ENCODE measurements around the gene RAB11B.

Gene RAB11B

DNA sequence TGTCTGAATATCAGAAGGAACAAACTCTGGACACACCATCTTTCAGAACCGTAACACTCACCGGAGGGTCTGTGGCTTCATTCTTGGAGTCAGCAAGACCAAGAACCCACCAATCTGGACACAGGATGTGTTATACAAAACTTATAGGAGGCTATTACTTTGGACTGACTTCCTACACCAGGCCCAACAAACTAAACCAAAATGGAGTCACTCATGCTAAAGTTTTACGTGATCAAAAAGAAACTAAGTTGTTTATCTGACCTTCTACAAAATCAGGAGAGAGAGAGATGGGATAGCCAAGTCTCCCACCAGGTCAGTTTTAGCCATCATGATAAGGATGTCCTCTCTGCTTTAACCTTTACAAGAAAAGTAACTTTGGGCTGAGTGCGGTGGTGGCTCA lies 3.2 kb upstream of the RAB11B start:
- Histone ChIP-seq H3K4me1 (ENCODE audit: insufficient read depth, low read length) (peaks cover 27% of the 10 kb centered on the region), H3K9me3 (ENCODE audit: insufficient read depth, low read length, severe bottlenecking) (no peaks in the 10 kb centered on the region), H3K27ac (ENCODE audit: low read length) (no peak overlapping the region), H3K79me2 (ENCODE audit: insufficient read depth, low read length) (peaks cover 23% of the 10 kb centered on the region), H3K27me3 (ENCODE audit: insufficient read depth, low read length, poor library complexity) (no peaks in the 10 kb centered on the region), H3K4me3 (ENCODE audit: low read depth in 1 of 2, low read length in 2 of 2) (no peak overlapping the region), H3K4me2 (ENCODE audit: insufficient read depth, low read length) (no peak overlapping the region), H3K36me3 (ENCODE audit: insufficient read depth, low read length) (peaks cover 9% of the 10 kb centered on the region), H2AFZ (ENCODE audit: low read depth, low read length) (no peak overlapping the region), H4K20me1 (ENCODE audit: insufficient read depth, low read length) (peaks cover 12% of the 10 kb centered on the region), H3K9ac (ENCODE audit: low read depth, low read length) (no peak overlapping the region)
- TF ChIP-seq, protein P1, sequence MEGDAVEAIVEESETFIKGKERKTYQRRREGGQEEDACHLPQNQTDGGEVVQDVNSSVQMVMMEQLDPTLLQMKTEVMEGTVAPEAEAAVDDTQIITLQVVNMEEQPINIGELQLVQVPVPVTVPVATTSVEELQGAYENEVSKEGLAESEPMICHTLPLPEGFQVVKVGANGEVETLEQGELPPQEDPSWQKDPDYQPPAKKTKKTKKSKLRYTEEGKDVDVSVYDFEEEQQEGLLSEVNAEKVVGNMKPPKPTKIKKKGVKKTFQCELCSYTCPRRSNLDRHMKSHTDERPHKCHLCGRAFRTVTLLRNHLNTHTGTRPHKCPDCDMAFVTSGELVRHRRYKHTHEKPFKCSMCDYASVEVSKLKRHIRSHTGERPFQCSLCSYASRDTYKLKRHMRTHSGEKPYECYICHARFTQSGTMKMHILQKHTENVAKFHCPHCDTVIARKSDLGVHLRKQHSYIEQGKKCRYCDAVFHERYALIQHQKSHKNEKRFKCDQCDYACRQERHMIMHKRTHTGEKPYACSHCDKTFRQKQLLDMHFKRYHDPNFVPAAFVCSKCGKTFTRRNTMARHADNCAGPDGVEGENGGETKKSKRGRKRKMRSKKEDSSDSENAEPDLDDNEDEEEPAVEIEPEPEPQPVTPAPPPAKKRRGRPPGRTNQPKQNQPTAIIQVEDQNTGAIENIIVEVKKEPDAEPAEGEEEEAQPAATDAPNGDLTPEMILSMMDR (IDR thresholded peaks at IDR 0.05; ENCODE audit: borderline replicate concordance, extremely low read depth, low read length, poor library complexity, severe bottlenecking) = no peak
- TF ChIP-seq EZH2 (IDR thresholded peaks at IDR 0.05; ENCODE audit: borderline replicate concordance, low read depth, low read length, severe bottlenecking) = no peak
- no peak for DNase-seq
- no peak for ATAC-seq (ENCODE audit: insufficient read depth, low read depth)

DNA sequence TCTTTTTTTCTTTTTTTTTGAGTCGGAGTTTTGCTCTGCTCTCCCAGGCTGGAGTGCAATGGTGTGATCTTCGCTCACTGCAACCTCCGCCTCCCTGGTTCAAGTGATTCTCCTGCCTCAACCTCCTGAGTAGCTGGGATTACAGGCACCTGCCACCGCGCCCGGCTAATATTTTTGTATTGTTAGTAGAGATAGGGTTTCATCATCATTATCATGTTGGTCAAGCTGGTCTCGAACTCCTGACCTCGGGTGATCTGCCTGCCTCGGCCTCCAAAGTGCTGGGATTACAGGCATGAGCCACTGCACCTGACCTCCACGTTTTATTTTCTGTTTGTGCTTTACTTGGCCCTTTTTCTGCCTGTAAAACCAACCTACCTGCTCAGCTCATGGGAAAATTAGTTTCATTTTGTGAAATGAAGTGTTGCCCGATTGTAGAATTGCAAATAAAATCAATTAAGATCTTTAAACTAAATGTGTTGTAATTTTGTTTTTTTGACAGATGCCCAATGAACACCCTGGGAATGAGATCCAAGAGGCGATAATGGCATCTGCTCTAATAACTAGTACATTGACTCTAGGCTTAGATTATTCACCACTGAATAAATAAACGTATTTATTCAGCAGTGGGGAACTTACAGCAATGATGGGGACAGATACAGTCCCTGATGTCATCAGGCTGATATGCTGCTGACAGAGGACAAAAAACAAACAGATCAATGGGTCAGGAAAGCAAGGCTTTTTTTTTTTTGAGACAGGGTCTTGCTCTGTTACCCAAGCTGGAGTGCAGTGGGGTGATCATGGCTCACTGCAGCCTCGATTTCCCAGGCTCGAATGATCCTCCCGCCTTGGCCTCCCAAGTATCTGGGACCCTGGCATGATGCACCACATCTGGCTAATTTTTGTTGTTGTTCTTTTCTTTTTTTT lies 2.2 kb upstream of the RAB11B start:
- Histone ChIP-seq H3K9me3 (ENCODE audit: insufficient read depth, low read length, severe bottlenecking) (no peaks in the 10 kb centered on the region), H4K20me1 (ENCODE audit: insufficient read depth, low read length) (peaks cover 19% of the 10 kb centered on the region), H2AFZ (ENCODE audit: low read depth, low read length) (no peak overlapping the region), H3K4me1 (ENCODE audit: insufficient read depth, low read length) (peaks cover 32% of the 10 kb centered on the region), H3K27ac (ENCODE audit: low read length) (no peak overlapping the region), H3K4me3 (ENCODE audit: low read depth in 1 of 2, low read length in 2 of 2) (no peak overlapping the region), H3K9ac (ENCODE audit: low read depth, low read length) (no peak overlapping the region), H3K79me2 (ENCODE audit: insufficient read depth, low read length) (peaks cover 33% of the 10 kb centered on the region), H3K27me3 (ENCODE audit: insufficient read depth, low read length, poor library complexity) (no peaks in the 10 kb centered on the region), H3K36me3 (ENCODE audit: insufficient read depth, low read length) (peaks cover 9% of the 10 kb centered on the region), H3K4me2 (ENCODE audit: insufficient read depth, low read length) (no peak overlapping the region)
- ATAC-seq (ENCODE audit: insufficient read depth, low read depth) (no peak), DNase-seq (no peak)
- TF ChIP-seq, protein P1 (IDR thresholded peaks at IDR 0.05; ENCODE audit: borderline replicate concordance, extremely low read depth, low read length, poor library complexity, severe bottlenecking) = no peak
- TF ChIP-seq EZH2 (IDR thresholded peaks at IDR 0.05; ENCODE audit: borderline replicate concordance, low read depth, low read length, severe bottlenecking) = no peak

DNA sequence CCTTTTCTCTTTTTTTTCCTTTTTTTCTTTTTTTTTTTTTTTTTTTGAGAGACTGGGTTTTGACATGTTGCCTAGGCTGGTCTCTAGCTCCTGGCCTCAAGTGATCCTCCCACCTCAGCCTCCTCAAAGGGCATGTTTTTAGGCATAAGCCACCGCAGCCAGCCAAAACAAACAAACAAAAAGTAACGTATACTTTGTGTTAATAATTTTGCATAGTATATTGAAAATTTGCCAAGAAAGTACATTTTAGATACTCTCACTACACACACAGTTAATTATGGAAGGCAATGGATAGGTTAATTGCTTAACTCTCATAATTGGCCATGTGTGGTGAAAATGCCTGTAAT lies 1.6 kb upstream of the RAB11B start:
- H3K4me2 ChIP-seq (ENCODE audit: insufficient read depth, low read length) = no peak overlapping the region
- peaks cover 32% of the 10 kb centered on the region for H3K4me1 ChIP-seq (ENCODE audit: insufficient read depth, low read length)
- H3K36me3 ChIP-seq (ENCODE audit: insufficient read depth, low read length) = peaks cover 9% of the 10 kb centered on the region
- TF ChIP-seq EZH2 (IDR thresholded peaks at IDR 0.05; ENCODE audit: borderline replicate concordance, low read depth, low read length, severe bottlenecking) = no peak
- TF ChIP-seq, protein P1 (IDR thresholded peaks at IDR 0.05; ENCODE audit: borderline replicate concordance, extremely low read depth, low read length, poor library complexity, severe bottlenecking) = no peak
- no peak overlapping the region for H2AFZ ChIP-seq (ENCODE audit: low read depth, low read length)
- peak overlapping the region; percentile 99; the same call in 1 of the 2 replicates for H3K9ac ChIP-seq (ENCODE audit: low read depth, low read length)
- H3K27ac ChIP-seq (ENCODE audit: low read length) = no peak overlapping the region
- no peak for ATAC-seq (ENCODE audit: insufficient read depth, low read depth)
- no peak for DNase-seq
- H3K79me2 ChIP-seq (ENCODE audit: insufficient read depth, low read length) = peaks cover 39% of the 10 kb centered on the region
- no peak overlapping the region for H3K4me3 ChIP-seq (ENCODE audit: low read depth in 1 of 2, low read length in 2 of 2)
- no peaks in the 10 kb centered on the region for H3K27me3 ChIP-seq (ENCODE audit: insufficient read depth, low read length, poor library complexity)
- H3K9me3 ChIP-seq (ENCODE audit: insufficient read depth, low read length, severe bottlenecking) = no peaks in the 10 kb centered on the region
- H4K20me1 ChIP-seq (ENCODE audit: insufficient read depth, low read length) = peaks cover 25% of the 10 kb centered on the region
